ENCODE measurements around the gene CDC42BPA.
"Not testable (repeated sequence)": the region's sequence is repeated elsewhere in the genome, so short reads cannot be mapped to it uniquely, and the experiment has no call there.

Gene CDC42BPA

DNA sequence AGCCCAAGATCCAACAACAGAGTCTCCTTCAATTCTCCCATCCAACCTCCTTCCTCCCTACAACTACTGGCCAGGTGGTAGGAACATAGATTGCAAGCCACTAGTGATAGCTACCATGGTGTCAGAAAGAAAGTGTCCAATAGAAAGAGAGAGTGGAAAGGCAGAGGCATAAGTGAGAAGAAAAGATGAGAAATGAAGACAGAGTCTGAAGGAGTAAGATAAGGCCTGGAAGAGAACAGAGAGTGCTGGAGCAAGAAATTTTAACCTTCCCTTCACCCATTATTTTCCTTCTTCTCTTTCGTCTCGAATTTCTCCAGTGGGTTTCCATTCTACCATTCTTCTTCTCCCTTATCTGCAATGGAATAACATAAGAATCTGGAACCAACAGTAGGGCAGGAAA lies 57.9 kb downstream of the CDC42BPA start:
- no peak for DNase-seq (ENCODE audit: low read depth in 2 of 2)

DNA sequence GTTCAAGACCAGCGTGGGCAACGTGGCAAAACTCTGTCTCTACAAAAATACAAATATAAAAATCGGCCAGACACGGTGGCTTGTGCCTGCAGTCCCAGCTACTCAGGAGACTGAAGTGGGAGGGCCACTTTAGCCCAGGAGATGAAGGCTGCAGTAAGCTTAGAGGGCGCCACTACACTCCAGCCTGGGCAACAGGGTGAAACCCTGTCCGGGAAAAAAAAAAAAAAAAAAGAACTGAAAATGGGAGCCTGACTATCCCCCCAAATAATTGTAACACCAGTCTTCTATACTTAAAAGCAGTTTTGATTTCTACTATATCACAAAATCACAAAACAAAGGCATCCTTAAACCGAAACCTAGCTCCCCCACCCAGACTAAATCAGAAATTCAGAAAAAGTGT lies 60.3 kb downstream of the CDC42BPA start:
- DNase-seq (ENCODE audit: low read depth in 2 of 2), result no peak

DNA sequence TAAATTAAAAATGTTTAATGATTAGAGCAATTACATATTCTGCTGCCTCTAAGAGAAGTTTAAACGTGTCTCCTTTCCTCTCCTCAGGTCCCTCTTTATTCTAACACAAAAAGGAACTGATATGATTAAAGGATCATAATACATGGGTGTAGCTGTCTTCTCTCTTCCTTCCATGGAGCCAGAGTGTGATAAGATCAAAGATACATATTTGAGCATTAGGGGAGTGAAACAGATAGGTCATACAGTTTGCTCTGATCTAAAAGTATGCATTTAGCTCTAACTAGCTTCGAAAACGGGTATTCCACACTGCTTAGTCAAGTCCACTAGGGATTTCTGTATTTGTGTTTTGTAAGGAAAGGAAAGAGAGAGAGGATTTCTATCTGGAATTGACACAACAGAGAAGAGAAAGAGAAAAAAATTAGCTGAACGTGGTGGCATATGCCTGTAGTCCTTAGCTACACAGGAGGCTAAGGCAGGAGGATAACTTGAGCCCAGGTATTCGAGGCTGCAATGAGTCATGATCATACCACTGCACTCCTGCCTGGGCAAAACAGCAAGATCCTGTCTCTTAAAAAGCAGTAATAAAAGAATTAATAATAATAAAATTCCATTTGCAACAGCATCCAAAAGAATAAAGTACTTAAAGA lies 63.1 kb downstream of the CDC42BPA start:
- DNase-seq (ENCODE audit: low read depth in 2 of 2), result no peak

DNA sequence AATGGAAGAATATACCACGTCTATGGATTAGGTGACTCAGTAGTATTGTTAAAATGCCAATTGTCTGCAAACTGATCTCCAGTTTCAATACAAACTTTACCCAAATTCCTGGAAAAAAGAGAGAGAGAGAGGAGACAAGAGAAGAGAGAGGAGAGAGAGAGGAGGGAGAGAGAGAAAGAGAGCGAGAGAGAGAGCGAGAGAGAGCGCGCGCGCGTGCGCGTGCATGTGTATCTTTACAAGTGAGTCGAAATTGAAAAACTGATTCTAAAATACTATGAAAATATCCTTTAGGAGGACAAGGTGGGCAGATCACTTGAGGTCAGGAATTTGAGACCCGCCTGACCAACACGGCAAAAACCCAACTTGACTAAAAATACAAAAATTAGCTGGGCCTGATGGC lies 65.2 kb downstream of the CDC42BPA start:
- DNase-seq (ENCODE audit: low read depth in 2 of 2), result no peak

DNA sequence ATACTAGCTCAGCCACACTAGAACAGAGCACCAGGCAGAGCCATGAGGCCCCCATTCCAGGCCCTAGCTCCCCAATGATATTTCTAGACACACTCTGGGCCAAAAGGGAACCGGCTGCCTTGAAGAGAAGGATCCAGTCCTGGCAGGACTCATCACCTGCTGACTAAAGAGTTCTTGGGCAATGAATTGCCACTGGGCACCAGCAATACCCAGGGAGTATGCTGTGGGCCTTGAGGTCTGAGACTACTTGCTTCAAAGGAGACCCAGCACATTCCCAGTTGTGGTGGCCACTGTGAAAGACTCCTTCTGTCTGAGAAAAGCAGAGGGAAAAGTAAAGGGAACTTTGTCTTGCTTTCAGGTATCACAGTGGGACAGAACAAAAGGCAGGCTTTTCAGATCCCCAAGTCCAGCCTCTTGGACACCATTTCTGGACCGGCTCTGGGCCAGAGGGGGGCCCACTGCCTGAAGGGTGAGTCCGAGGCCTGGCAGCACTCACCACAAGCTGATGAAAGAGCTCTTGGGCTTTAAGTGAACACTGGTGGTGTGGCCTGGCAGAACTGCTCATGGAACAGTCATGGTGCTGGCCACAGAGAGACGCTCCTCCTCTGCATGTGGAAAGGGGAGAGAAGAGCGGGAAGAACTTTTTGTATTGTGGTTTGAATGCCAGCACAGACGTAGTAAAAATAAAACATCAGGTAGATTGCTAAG lies 72.5 kb downstream of the CDC42BPA start:
- no peak for DNase-seq (ENCODE audit: low read depth in 2 of 2)

DNA sequence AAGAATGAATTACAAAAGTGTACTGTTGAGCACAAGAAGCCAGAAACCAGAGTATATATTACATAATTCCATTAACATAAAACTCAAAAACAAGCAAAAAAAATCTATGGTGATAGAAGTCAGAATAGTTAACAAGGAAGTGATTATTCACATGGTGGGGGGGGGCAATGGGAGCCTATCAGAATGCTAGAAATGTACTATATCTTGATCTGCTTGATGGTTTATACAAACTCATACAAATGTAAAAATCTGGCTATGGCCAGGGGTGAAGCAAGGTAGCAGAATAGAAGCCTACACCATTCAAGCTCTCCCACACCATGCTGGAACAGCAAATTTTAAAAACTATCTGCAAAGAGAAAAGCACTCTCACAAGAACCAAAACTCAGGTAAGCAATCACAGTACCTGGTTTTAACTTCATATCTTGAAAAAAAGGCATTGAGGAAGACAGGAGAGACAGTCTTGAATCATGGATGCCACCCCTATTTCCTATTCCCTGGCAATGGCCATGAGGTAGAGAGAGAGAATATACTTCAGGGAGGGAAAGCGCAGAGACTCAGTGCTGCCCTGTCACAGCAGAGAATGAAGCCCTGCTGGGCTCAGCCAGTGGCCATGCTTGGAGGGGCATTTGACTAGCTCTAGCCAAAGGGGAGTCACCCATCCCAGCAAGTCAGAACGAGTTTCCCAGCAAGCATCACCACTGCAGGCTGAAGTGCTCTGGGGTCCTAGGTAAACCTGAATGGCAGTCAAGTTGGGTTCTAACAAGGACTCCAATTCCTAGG lies 73.8 kb downstream of the CDC42BPA start:
- DNase-seq (ENCODE audit: low read depth in 2 of 2), result no peak

DNA sequence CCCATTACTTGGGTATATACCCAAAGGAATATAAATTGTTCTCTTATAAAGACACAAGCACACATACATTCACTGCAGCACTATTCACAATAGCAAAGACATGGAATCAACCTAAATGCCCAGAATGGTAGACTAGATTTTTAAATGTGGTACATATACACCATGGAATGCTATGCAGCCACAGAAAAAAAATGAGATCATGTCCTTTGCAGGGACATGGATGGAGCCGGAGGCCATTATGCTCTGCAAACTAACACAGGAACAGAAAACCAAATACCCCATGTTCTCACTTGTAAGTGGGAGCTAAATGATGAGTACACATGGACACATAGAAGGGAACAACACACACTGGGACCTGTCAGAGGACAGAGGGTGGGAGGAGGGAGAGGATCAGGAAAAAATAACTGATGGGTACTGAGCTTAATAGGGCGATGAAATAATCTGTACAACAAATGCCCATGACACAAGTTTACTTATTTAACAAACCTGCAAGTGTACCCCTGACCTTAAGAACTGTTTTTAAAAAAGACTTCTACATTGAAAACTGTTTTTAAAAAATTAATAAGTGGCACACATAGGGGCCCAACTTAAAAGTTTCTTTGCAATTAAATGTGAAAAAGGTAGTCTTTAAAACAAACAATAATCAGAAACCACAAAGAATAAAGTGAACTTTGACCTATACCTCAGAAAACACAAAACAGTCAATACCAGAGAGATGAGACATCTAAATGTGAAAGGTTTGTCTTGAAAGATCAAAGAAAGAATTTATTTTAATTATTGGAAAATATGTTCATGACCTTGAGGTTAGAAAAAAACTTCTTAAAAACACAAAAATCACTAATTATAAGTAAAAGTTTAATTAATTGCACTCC lies 75.2 kb downstream of the CDC42BPA start:
- DNase-seq (ENCODE audit: low read depth in 2 of 2), result no peak

DNA sequence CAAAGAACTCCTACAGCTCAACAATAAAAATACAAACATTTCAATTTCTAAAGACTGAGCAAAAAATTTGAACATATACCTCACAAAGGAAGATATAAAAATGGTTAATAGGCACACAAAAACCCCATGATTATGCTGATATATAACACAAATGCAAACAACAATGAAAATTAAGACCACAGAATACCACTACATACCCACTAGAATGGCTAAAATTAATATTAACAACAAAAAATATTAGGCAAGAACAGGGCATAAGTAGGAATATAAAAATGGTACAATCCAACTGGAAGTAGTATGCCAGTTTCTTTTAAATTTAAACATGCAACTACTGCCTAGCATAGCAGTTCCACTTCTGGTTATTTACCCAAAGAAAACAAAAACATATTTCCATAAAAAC lies 77.3 kb downstream of the CDC42BPA start:
- DNase-seq (ENCODE audit: low read depth in 2 of 2), result no peak

DNA sequence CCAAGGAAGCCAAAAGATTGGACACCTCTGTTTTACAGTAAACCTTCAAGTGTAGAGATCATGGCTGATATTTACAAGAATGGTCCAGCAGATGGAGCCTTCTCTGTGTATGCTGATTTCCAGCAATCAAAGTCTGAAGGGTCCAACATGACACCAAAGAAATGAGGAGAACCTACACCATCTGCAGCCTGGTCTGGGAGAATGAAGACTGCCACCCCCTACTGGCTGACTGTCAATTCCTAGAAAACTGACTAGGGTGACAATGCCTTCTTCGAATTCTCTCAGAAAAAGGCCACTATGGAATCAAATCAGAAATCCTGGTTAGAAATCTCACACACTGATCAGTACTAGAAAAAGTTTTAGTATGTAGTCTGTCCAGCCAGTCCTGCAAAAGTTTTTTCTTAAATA lies 83.3 kb downstream of the CDC42BPA start:
- no peak for DNase-seq (ENCODE audit: low read depth in 2 of 2)

DNA sequence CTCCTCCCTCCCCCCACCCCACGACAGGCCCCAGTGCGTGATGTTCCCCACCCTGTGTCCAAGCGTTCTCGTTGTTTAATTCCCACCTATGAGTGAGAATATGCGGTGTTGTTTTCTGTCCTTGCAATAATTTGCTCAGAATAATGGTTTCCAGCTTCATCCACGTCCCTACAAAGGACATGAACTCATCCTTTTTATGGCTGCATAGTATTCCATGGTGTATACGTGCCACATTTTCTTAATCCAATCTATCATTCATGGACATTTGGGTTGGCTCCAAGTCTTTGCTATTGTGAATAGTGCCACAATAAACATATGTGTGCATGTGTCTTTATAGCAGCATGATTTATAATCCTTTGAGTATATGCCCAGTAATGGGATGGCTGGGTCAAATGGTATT lies 87.2 kb downstream of the CDC42BPA start:
- DNase-seq (ENCODE audit: low read depth in 2 of 2), result not testable (repeated sequence)

DNA sequence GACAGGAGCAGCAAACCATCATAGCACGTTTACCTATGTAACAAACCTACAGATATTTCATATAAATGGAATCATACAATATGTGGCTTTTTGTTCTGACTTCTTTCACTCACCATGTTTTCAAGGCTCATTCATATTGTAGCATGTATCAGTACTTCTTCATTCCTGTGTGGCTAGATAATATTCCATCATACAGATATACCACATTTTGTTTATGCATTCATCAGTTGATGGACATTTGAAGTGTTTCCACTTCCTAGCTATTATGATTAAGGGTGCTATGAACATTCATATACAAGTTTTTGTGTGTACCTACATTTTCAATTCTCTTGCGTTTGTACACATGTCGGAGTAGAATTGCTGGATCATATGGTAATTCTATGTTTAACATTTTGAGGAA lies 90.1 kb downstream of the CDC42BPA start:
- DNase-seq (ENCODE audit: low read depth in 2 of 2), result no peak

DNA sequence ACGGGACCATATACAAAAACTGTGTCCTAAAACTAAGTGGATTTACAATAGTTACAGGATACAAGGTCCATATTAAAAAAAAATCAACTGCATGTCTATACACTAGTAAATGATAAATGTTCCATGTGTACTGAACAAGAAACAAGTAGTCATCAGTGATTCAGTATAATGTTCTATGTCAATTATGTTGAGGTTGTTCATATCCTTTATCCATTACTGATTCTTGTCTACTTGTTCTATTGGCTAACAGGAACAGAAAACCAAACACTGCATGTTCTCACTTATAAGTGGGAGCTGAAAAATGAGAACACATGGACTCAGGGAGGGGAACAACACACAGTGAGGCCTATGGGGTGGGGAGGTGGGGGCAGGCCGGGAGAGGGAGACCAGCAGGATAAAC lies 90.5 kb downstream of the CDC42BPA start:
- DNase-seq (ENCODE audit: low read depth in 2 of 2), result no peak

DNA sequence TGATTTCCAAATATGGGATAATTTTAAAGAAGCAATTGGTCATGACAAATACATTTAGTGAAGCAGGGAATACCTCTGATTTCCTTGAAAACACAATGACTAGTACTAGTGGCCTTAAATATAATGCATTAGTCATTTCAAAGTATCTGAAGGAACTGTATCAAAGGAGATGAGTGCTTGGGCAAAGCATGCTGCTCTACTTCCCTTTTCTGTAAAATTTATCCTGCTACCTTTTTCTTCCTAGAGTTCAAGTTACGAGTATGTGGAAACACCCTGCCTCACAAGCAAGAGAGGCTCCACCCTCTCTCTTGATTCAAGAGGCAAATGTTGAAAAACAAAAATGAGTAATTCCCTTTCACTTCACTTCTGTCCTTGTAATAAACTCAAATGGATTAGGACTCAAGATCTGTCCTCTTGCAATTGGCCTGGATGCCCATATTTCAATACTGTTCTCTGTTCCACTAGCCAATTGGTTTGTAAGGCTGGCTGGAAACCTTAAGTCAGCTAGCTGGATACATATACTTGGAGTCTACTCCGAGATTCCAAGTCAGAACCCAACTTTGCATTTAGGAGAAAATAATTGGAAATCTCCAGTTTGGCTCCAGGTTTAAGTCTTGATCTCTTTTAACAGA lies 92.5 kb downstream of the CDC42BPA start:
- DNase-seq (ENCODE audit: low read depth in 2 of 2), result no peak

DNA sequence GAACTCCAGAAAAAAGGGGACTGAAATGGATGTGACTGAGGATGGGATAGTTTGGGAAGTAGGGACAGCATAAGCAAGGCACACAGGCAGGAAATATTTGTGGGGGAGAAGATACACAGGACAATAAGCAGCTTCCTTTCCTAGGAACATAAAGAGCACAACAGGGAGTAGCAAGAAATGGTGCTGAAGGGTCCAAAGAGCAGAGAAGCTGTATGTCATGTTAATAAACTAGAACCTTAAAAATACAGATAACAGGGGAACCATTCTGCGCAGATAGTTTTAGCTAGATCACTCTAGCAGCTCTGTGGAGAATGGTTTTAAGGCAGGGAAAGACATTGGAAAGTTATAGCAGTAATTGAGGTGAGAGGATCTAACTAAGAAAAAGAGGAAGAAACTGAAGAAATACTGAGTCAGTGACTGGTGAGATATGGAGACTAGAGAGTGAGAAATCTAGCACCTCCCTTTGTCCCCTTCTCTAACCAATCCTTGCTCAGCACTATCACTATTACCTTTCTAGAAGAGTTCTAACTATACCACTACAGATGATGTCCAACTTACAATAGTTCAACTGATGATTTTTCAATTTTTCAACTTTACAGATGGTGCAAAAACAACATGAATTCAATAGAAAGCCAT lies 95.0 kb downstream of the CDC42BPA start:
- no peak for DNase-seq (ENCODE audit: low read depth in 2 of 2)

DNA sequence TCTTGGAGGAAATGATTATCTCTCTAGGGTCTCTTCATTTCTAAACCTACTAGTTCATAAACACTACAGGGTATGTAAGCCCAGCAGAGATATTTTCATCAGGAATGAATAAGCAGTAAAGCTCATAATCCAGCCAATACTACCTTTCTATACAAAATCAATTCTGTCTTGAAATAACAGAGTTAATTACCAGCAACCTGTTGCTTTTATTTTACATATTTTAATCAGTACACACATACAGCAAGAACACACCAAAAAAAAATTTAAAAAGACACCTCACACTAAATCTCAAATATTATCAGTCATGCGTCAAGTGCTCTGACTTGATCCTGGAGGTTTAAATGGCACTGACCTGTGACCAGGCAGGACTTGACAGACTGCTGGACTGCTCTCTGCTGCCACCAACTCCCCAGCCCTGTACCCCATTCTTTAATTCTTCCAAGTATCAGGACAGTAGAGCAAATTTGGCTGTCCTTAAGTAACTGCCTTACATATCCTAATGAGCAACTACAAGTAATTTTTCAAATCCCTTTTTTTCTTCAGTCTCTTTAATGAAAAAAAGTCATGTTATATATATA lies 98.5 kb downstream of the CDC42BPA start:
- no peak for DNase-seq (ENCODE audit: low read depth in 2 of 2)

DNA sequence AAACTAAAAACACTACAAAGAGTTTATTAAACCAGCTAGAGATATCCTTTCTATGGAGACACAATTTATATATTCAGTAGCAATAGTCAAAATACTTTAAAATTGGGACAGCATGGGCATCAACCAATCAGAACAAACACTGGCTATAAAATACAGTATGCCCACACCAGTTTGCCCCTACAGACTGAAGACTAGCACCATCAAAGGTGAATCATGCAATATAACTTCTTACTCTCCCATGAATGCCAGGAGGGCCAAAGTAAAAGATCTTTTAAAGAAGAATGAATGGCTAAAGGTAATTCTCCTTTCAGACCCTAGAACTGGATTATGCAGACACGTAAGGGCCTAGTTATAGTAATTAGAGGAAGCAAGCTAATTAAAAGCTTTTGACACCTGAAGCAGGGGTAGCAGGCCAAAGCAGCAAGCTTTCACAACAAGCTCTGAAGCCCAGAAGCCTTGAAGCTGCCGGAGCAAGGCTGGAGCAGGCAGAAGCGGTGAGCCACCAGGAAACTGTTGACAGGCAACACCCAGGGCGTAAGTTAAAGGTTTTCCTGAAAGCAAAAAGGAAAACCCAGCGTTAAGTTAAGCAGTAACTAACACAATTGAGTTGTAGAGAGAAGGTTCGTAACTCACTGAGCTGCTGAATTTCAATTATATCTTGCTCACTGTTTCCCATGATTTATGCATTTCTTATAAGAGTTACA lies 99.3 kb downstream of the CDC42BPA start:
- no peak for DNase-seq (ENCODE audit: low read depth in 2 of 2)

DNA sequence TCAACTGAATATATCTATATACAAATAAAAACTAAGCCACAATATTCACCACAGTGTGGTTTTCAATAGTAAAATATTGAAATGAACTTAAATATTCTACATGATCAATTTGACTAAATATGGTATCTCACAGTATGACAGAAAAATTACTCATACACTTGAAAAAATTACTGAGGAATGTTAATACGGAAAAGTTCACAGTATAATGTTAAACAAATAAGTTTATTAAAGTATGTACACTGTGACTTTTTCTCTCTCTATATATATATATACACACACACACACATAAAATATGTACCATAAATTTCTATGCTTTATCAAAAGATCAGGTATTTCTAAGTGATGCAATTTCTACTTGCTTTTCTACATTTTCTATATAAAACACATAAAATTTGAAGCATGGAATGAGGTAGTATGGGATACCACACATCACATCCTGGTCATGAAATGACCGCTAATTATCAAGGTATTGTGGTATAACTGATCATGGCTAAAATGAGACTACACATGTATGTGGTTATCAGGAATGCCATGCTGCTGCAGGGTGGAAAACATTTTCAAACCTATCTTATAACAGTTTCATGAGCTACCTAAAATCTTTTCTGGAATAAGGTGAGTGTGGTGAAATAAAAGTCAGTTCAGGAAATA lies 102.3 kb downstream of the CDC42BPA start:
- no peak for DNase-seq (ENCODE audit: low read depth in 2 of 2)

DNA sequence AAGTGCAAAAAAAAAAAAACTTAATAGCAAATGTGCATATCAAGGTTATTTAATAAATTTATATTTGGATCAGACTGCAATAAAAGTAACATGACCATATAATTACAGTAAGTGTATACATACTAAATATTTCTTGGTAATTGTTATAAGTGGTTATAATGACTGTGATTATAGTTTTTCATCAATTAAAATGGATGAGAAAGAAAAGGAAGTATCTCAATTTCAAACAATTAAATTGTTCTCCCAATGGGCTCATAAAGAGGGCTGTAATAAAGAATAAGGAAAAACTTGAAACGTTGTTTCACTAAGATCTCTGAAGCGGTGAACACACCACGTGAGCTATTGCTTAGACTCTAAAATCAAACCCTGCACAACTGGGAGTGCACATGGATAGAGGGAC lies 104.1 kb downstream of the CDC42BPA start:
- no peak for DNase-seq (ENCODE audit: low read depth in 2 of 2)

DNA sequence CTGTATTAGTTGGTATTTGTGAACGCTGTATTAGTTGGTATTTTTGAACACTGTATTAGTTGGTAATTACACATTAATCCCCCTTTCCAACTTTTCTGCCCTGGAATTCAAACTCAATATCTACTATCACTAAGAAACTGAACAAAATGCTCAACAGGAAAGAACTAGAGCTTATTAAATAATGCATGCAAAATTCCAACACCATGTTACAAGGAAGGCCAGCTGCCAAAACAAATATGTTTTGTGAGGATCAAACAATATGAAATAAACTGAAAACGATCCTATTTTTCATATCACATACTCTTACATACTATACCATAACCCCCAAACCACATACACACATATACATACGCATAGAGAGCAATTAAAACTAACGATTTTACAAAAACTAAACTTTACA lies 104.9 kb downstream of the CDC42BPA start:
- no peak for DNase-seq (ENCODE audit: low read depth in 2 of 2)

DNA sequence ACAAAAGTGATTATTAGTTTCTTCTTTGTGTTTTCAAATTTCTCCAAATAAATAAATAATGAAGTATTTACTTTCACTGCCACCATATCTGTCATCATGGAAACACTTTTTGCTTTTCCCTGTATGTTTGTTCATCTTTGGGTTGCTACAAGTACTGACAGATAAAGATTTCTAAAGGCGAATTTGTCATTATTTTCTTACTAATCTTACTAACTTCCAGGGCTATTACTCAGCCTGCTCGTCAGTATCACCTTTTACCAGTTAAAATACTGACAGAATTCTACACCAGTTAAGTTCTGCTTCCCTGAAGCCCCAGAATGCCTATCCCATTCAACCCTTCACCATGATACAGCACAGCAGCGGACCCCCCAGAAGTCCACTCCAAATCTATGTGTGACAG lies 106.1 kb downstream of the CDC42BPA start:
- DNase-seq (ENCODE audit: low read depth in 2 of 2), result no peak

Measured in stimulated activated CD4-positive, alpha-beta T cell treated with anti-CD3 and anti-CD28 coated beads, Interleukin-12 subunit alpha, Interleukin-12 subunit beta, amount 100 ng/mL, for 24 hours (primary cell).